Cardiac septum (tissue), 1 donor: Measurements from ENCODE around the gene NUDT6. TPM values are rescaled to one million over a fixed set of nuclear protein-coding genes. Genes with fewer than 3 reads are reported as not detected.
"Not testable (repeated sequence)": the region's sequence is repeated elsewhere in the genome, so short reads cannot be mapped to it uniquely, and the experiment has no call there.

ENCODE experiments used
- DNase-seq: peaks from one replicate; pipeline ENCODE4 v3.0.0-alpha.2; 2020; ENCODE audit warnings: low spot score
- intact Hi-C: fragments of 100-400 bp; cut with DNase I; formaldehyde crosslinking; loops from one replicate; pipeline ENCODE4 v1.14.0; 2022
- total RNA-seq: library from RNA; stranded (reverse); fragmentation: NEBNext Ultra II Directional; extraction: Animal tissue kit (Norgen Biotek cat#: 25700); gene quantifications from one replicate; pipeline ENCODE4 v1.2.1, GENCODE V29; 2021
- donor health status: DM: no; HTN: no; CAD: no.

The NUDT6 gene
- total RNA-seq, 1 donor from 2014 or later, result 9.4 TPM

DNA sequence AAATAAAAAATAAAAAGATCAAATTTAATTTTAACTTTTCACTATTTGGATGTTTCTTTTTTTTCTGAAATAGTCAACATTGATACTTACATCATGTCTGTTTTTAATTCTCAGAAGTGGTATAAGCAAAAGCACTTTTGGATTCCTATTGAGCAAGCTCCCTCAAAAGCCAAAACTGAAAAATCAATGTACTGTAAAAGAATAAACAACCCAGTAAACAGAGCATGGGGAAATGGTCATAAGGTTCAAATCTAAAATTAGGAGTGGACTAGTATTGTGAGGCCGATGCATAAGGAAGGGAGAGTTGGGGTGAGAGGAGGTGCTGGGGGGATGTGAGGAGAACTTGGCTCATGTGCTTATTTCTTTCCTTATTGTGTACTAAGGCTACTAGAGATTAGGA, 37.9 kb downstream of the NUDT6 start:
- intact Hi-C loops, result no loop called here
- DNase-seq, result no peak

DNA sequence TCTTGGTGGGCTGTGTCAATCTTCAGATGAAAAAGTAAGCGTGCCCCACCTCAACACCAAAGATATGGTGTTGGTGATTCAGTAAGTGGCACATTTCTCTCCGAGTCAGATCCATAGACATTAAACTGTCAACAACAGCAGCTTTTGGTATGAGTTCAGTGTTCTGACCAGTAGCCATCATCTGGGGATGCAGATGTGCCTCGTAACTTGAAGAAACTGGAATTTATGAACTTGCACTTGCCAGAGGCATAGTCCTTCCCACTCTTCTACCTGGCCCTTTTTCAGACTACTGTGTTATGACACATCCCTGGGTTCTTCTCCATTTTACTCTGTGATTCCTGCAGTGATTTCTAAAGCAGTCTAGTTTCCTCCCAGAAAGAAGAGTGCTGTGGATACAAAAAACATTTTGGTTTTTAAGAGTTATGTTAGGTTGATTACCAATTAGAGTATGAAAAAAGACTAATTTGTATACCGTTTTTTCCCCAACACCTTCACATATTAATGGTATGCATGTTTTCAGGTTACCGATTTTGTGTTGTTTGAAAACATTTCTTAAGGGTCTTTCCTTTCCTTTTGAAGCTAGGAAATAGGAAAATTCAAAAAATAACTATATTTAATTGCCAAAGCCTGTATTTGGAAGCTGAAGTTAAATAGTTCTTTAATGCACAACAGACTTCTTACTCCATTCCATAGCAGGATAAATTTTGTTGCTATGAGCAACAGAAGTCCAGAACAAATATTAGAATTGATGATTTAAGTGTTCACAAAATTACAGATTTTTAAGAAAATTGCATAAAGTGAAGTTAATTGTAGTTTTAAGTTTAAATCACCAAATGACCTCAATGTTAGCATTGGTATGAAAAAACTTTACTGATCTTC, 39.3 kb downstream of the NUDT6 start:
- DNase-seq, result no peak
- intact Hi-C loops, result no loop called here

DNA sequence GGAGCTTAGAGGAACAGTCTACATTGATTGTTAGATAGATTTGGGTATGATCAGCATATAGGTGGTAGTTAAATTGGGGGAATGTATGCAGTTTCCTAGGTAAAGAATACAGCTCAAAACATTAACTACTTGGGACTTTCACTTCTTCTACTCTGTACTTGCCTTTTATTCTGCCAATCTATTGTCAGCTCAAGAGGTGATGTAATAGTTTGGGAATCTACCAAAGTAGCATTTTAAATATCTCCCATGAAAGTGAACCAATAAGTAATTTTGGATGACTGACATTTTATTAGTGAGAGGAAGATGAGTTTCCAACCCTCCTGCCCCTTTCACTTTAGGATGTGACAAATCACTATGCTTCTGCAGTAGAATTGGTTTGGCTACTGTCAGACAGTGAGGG, 43.4 kb downstream of the NUDT6 start:
- intact Hi-C loops, result no loop called here
- DNase-seq, result no peak

DNA sequence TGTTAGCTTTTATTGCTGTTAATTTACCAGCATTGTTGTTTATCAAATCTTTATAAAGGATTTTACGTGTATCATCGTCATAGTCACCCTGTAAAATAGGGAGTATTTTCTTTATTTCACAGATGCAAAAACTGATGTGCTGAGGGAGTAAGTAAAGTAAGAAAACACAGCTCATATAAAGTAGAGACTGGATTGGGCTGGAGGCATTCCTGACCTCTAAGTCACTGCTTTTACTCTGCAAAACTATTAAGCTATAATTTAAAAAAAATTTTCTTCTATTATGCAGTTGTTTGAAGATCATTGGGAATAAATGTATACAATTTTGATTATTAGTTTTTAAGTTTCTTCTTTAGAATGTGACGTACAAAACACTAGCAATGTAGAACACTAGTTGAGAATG, 45.9 kb downstream of the NUDT6 start:
- no peak for DNase-seq
- intact Hi-C loops, result no loop called here

DNA sequence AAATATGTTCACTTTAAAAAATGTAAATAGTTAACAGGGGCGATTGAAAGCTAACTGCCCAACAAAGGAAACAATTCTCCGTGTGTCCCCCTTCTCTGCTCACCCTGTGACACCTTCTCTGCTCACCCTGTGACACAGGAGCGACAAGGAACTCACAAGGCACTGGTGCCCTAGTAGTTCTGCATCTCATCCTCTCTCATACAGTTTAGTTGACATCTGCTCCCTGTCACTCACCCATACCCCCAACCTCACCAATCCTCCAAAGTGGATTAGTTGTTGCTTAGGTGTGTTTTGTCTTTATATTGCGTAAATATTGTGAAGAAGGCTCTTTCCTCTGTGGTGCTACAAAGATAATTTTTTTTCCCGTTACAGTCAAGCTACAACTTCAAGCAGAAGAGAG, 46.4 kb downstream of the NUDT6 start:
- intact Hi-C loops, result no loop called here
- no peak for DNase-seq

DNA sequence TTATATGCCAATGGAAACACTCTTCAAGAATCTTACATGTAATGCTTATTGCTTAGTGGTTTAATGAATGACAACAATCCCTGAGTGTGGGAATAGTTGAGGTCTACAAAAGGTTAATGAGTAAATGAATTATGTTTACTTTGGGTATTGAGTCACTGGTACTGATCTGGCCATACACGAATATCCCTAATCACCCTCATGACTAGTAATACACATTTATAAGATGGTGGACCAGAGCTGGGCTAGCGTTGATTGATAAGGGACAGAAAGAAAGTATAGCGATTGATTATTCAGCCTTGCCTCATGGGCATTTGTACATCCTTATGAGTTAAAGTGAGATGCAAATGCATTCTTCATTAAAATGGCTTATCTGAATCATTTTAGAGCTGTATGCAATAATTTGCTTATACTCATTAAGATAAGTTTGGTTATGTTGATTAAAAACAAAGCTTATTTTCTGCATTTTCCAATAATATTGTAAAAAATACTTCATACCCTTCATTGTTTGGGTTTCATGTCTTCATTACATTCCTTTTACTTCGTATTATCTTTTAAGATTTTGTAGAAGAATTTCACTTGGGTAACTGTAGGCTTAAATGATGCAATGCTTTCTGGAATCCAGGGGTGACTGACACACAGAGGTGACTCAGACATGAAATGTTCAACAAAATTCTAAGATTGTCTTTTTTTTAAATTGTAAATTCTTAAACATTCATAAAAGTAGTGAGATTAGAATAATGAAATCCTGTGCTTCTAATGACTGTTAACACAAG, 48.4 kb downstream of the NUDT6 start:
- intact Hi-C loops, result no loop called here
- no peak for DNase-seq

DNA sequence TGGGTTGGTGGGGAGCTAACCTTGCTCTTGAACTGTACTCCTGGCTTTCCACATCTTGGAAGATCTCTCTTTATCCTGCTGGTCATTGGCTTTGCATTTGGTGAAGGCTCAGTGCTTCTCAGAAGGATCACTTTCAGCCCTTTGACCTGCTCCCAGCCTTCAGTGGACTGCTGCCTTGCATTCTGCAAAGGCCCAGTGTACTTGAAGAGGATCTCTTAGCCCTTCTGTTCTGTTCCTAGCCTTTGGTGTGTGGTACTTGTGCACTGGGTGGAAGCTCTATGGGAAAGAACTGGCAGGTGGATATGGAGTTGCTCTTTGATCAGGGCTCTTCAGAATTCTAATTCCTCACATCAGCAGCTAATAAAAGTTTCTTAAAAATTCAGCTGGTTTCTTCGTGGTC, 49.3 kb downstream of the NUDT6 start:
- DNase-seq, result no peak
- intact Hi-C loops, result no loop called here

DNA sequence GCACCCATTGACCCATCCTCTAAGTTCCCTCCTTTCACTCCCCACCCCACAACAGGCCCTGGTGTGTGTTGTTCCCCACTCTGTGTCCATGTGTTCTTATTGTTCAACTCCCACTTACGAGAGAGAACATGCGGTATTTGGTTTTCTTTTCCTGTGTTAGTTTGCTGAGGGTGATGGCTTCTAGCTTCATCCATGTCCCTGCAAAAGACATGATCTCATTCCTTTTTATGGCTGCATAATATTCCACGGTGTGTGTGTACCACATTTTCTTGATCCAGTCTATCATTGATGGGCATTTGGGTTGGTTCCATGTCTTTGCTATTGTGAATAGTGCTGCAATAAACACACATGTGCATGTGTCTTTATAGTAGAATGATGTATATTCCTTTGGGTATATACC, 54.2 kb downstream of the NUDT6 start:
- intact Hi-C loops, DNase-seq: not testable (repeated sequence)

DNA sequence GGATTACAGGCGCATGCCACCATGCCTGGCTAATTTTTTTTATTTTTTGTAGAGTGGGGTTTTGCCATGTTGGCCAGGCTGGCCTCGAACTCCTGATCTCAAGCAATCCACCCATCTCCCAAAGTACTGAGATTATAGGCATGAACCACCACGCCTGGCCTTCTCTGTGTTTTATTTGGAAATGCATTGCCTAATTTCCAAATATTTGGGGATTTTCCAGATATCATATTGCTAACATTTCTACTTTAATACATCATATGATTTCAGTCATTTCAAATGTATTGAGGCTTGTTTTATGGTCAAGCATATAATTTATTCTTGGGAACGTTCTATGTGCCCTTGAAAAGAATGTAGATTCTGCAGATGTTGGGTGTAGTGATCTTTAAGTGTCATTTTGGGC, 57.0 kb downstream of the NUDT6 start:
- intact Hi-C loops, result no loop called here
- DNase-seq, result no peak

DNA sequence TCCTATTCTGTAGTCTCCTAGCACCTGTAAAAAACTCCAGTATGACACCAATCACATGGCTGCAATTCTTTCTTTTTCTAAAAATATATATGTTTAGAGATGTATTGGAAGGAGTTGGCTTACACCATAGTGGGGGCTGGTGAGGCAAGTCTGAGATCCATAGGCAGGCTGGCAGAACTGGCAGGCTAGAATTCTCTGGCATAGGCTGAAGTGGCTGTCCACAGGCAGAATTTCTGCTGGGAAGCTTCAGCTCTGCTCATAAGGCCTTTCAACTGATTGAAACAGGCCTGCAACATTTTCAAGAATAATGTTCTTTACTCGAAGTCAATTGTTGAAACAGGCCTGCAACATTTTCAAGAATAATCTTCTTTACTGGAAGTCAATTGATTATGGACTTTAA, 58.8 kb downstream of the NUDT6 start:
- intact Hi-C loops, result no loop called here
- DNase-seq, result no peak

DNA sequence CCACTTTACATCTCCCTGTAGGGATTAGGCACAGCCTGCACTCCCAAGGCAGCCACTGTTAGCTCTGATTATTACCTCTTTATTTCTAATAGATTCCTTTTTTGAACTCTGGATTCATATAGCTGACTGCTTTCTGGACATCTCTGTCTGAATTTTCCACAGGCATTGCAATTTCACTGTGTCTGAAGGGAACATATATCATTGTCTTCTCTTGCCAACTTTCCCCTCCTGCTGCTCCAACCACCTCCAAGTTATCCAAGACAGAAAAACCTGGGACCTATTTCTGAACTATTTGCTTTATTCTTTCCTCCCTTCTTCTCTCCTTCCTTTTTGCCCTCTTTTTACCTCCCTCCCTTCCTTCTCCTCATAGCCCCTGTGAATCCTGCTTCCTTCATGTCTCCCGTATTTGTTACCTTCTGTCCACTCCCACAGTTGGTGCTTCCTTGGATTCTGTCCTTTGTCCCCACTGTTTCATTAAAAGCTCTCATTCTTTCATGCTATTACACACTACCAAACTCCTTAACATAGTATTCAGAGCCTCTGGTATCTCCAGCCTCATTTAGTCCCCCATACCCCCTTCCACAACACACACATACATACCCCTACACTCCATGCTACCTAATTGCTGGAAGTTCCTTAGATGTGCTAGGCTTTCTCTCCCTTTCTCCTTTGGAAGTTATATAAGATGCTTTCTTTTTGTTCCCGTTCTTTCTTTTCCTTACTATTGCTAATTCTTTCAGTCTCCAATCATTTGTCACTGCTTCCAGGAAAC, 61.0 kb downstream of the NUDT6 start:
- DNase-seq, result no peak
- intact Hi-C loops, result no loop called here

DNA sequence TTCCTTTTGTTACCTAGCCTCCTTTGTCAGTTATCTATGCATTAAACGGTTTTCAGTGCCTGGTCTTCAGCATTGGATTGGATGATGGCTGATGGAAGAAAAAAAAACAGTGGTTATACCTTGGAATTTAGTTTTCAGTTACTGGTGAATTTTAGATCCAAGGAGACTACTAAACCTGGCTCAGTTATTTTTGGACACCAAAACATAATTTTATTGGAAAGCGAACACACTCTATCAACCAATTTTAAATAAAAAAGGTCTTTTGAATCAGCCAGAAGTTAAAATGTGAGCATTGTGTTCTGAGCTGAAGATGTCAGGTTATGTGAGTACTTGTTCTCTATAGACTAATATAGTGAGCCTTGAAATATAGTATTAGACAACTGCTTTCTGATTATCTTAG, 63.7 kb downstream of the NUDT6 start:
- DNase-seq, result no peak
- intact Hi-C loops, result no loop called here

DNA sequence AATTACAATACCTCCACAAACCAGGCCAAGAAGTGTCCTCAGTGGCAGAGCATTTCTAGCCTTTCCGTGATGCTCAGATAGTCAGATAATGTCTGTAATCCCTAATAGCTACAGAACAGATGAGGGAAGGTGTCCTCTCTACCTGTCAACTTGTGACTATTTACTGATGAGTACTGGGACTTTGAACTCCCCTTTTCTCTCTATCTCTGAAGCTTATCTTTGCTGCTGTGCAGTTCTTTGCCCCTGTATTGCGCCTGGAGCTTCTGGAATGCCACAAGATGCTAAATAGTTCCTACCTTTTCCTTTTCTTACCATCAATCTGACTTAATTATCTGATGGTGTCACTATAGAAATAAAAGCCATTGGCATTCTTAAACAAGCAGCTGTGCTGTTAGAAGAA, 65.2 kb downstream of the NUDT6 start:
- no peak for DNase-seq
- intact Hi-C loops, result no loop called here

DNA sequence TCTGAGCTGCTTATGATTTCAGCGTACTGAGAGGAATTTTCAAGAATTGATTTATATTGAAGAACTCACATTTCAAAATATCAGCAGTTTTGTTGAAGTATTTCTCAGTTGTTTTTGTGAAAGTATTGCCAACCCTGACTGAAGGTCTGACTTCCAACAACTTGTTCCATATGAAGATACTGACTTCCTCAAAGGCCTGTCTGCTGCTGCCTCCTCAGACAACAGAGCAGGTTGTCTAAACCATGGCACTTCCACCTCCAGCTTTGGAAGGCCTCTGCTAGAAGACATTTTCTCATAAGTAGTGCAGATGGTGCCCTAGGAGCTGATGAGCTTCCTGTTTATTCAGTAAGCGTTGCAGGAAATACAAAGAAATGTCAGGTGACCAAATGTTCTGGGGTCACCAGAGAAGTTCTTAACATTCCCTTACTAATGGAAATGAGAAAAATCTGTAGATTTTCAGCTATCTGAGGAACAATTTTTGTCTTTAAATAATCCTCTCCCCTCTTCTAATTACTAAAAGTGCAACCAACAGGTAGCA, 67.0 kb downstream of the NUDT6 start:
- no peak for DNase-seq
- intact Hi-C loops, result no loop called here

DNA sequence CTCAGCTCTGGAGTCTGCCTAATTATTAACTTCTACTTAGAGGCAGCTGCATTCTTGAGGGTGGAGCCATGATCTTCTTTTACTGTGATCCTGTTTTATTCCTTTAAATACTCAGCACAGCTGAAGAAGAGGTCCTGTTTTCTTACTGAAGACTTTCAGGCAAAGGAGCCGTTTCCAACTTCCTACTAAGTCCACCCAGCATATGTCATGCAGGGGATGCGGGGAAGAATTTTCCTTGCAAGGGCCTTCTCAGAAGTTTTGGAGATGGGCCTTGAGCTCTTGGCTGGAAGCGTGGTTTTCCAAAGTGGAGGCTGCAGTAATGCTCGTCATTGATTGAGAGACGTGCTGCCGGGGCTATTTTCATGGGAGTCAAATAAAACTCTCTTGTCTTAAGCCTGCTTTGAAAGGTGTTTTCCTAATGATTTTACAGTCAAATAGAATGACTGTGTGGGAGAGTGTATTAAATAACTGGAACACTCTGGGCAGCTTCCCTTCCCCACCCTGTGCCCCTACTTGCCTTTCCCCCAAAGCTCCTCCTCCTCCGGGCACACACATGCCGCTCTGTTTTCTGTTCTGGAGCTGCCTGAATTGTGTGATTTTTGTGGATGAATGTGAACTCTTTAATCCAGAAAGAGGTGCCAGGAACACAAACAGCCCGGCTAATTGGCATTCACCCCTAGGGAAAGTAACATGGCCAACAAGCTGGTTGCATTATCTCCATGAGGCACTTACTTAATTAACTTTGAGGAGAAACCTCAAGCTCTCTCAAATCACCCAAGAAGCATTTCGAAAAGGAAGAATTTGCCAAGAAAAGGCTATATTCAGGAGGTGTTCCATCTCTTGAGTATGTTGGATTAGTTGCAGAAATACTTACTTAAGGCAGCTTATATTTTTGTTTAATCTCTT, 67.7 kb downstream of the NUDT6 start:
- no peak for DNase-seq
- intact Hi-C loops, result no loop called here

DNA sequence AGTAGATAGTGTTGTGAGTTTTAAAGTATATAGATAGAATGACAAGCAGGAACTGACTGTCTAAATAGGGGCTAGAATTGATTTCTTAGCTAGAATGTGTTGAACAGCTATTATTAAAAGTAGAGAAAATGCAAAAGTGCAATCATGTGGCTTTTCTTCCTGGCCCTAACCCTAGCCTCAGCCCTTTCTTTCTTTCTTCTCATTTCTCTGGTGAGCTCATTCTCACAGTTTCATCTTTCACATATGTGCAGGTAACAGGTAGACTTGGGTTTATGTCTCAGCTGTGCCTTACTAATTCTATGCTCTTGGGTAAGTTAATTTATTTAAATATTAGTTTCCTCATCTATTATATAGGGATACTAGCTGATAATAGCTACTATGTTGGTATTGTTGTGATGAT, 70.8 kb downstream of the NUDT6 start:
- DNase-seq, result no peak

DNA sequence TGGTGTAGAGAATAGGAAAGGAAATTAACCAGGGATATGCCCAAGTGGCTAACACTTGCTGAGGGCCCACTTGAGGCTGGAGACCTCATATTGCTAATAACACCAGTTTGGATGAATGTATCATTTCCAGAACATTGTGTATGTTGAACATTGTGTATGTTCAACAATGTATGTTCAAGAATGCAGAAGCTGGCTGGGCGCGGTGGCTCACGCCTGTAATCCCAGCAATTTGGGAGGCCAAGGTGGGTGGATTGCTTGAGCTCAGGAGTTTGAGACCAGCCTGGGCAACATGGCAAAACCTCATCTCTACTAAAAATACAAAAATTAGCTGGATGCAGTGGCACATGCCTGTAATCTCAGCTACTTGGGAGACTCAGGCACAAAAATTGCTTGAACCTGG, 72.6 kb downstream of the NUDT6 start:
- DNase-seq, intact Hi-C loops: not testable (repeated sequence)

More for the DNA sequence above, 70.8 kb downstream of the NUDT6 start:
- intact Hi-C loops, result no loop called here

DNA sequence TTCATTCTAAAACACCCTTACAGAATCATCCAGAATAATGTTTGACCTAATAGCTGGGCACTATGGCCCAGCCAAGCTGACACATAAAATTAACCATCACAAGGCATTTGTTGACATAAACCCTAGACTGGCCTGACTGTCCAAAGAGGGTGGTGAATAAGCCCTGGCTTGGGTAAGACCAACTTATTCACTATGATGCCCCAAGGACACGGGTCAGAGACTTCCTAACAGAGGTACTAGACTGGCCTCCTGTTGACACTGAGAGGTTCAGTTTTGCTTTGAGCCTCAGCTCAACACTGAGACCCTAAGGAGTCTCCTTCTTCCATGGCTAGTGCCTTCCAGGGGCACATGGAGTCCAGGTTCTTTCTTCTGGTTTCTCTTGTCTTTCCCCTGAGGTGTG, 74.5 kb downstream of the NUDT6 start:
- no peak for DNase-seq
- intact Hi-C loops, result no loop called here

DNA sequence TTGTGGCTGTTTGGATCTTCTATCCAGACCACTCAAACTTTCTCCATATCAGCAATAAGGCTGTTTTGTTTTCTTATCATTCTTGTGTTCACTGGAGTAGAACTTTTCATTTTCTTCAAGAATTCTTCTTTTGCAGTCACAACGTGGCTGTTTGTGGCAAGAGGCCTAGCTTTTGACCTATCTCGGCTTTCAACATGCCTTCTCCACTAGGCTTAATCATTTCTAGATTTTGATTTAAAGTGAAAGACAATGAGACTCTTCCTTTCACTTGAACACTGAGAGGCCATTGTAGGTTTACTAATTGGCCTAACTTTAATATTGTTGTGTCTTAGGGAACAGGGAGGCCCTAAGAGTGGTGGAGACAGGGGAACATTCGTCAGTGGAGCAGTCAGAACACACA, 76.6 kb downstream of the NUDT6 start:
- intact Hi-C loops, result no loop called here
- no peak for DNase-seq
